CD4-positive, CD25-positive, alpha-beta regulatory T cell (primary cell): ENCODE results near the gene BCAR3. TPM values are rescaled to one million over a fixed set of nuclear protein-coding genes. Genes with fewer than 3 reads are reported as not detected.

Experiments used
- ATAC-seq, 2 donors: fragments of 150-1000 bp; cut with Tn5 transposase; one replicate each; pipeline ENCODE4 v1.10.0; 2021; ENCODE audit warnings: low read depth in 2 of 2, moderate number of reproducible peaks in 2 of 2, moderate library complexity in 1 of 2
- DNase-seq, 3 donors: peaks; one replicate each; pipeline versions ENCODE4 v3.0.0 to v3.0.0-alpha.2; 2012 to 2022; ENCODE audit warnings: mixed read lengths in 1 of 3
- H3K27ac ChIP-seq: one replicate; pipeline ENCODE4 v1.7.0; 2013; ENCODE audit warnings: mild to moderate bottlenecking, low read length; ENCODE audit not compliant: insufficient read depth, poor library complexity, severe bottlenecking
- H3K27me3 ChIP-seq: one replicate; pipeline ENCODE4 v1.7.0; 2013; ENCODE audit warnings: low read length; ENCODE audit not compliant: control insufficient read depth, insufficient read depth
- H3K36me3 ChIP-seq: one replicate; pipeline ENCODE4 v1.7.0; 2013; ENCODE audit warnings: mild to moderate bottlenecking, low read length, moderate library complexity; ENCODE audit not compliant: control insufficient read depth, insufficient read depth
- H3K4me1 ChIP-seq: 2 replicates; pipeline ENCODE4 v1.7.0; 2013; ENCODE audit warnings: mild to moderate bottlenecking, low read length; ENCODE audit not compliant: insufficient read depth, control insufficient read depth, poor library complexity, severe bottlenecking
- H3K4me3 ChIP-seq: one replicate; pipeline ENCODE4 v1.7.0; 2013; ENCODE audit warnings: low read depth, mild to moderate bottlenecking, low read length, moderate library complexity
- H3K9me3 ChIP-seq, 2 experiments: 1 replicate in 1 of 2; 2 replicates in 1 of 2; pipeline ENCODE4 v1.7.0; 2013; ENCODE audit warnings: low read length in 2 of 2, mild to moderate bottlenecking in 1 of 2, moderate library complexity in 1 of 2; ENCODE audit not compliant: control insufficient read depth in 2 of 2
- H3K27ac Mint-ChIP-seq, 3 donors: one replicate each; pipeline ENCODE4 v1.8.0; 2020 to 2022; ENCODE audit warnings: mild to moderate bottlenecking in 3 of 3, mixed read lengths in 3 of 3, moderate library complexity in 2 of 3
- H3K27me3 Mint-ChIP-seq: one replicate; pipeline ENCODE4 v1.8.0; 2022; ENCODE audit warnings: mild to moderate bottlenecking, mixed read lengths
- H3K36me3 Mint-ChIP-seq: one replicate; pipeline ENCODE4 v1.8.0; 2020; ENCODE audit warnings: mixed read lengths
- H3K4me1 Mint-ChIP-seq, 4 donors: one replicate each; pipeline ENCODE4 v1.8.0; 2020 to 2022; ENCODE audit warnings: mixed read lengths in 4 of 4, mild to moderate bottlenecking in 1 of 4
- H3K4me3 Mint-ChIP-seq, 4 donors: one replicate each; pipeline ENCODE4 v1.8.0; 2020 to 2022; ENCODE audit warnings: mild to moderate bottlenecking in 4 of 4, mixed read lengths in 4 of 4, moderate library complexity in 3 of 4
- H3K9me3 Mint-ChIP-seq, 7 donors: one replicate each; pipeline ENCODE4 v1.8.0; 2020 to 2022; ENCODE audit warnings: mixed read lengths in 7 of 7, mild to moderate bottlenecking in 3 of 7, moderate library complexity in 2 of 7
- polyA plus RNA-seq, 4 donors: library from polyadenylated mRNA; unstranded; fragments of 300-500 nt; fragmentation: Illumina TruSeq; gene quantifications; one replicate each; pipeline ENCODE4 v1.2.3, GENCODE V29; 2021
- total RNA-seq: library from RNA; stranded (reverse); gene quantifications from one replicate; pipeline ENCODE4 v1.2.3, GENCODE V29; 2022

The BCAR3 gene
- total and polyA plus RNA-seq, 5 donors from 2014 or later = 0.44 to 0.62 (median 0.49) TPM; not detected in 2

DNA sequence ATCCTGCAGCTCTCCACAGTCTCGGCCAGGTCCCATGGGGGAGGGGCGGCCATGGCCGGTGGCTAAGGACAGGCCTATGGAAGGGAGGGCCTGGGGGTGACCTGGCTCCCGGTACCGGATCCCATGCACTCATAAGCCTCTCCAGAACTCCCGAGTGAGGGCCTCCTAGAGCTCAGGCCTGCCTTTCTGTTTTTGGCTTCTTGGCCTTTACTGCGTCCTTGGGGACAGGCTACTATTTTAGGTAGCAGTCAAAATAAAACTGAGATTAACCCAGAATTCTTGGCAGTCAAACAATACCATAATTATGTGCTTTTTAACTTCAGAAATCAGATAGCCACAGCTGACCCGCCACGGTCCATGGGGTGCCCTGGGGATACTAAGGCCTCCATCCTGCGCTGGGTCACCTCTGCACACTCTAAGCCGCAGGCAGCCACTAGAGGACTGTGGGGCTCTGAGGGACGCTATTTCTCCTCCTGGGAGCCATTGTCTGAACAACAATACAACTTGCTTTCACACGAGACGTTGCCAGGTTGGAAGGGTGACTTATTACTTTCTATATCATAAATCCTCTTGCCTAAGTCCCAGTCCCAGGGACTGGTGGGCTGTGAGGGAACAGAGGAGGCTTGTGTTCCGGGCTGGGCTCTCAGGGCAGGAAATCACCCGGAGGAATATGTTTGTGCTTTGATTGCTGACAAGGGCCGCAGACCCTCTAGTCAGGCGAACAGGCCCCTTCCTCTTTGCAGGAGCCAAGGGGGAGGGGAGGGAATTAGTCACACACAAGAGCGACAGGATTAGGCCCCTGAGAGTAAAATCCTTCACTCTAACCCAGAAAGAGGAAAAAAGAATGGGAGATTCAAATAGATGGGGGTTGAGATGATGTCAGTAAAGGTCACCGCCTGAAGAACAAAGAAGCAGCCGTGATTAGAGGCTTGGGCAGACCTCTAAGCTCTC is 40.7 kb upstream of the BCAR3 start:
- no peaks in the 10 kb centered on the region for H3K4me1 Mint-ChIP-seq
- Histone ChIP-seq H3K9me3 (no peaks in the 10 kb centered on the region), H3K4me3 (no peak overlapping the region), H3K27ac (no peak overlapping the region), H3K4me1 (no peaks in the 10 kb centered on the region), H3K36me3 (no peaks in the 10 kb centered on the region), H3K27me3 (no peaks in the 10 kb centered on the region)
- H3K27me3 Mint-ChIP-seq = peaks cover 5% of the 10 kb centered on the region
- H3K27ac Mint-ChIP-seq = no peak overlapping the region
- H3K4me3 Mint-ChIP-seq = no peak overlapping the region
- H3K36me3 Mint-ChIP-seq = no peaks in the 10 kb centered on the region
- ATAC-seq = no peak
- H3K9me3 Mint-ChIP-seq = no peaks in the 10 kb centered on the region
- no peak for DNase-seq

DNA sequence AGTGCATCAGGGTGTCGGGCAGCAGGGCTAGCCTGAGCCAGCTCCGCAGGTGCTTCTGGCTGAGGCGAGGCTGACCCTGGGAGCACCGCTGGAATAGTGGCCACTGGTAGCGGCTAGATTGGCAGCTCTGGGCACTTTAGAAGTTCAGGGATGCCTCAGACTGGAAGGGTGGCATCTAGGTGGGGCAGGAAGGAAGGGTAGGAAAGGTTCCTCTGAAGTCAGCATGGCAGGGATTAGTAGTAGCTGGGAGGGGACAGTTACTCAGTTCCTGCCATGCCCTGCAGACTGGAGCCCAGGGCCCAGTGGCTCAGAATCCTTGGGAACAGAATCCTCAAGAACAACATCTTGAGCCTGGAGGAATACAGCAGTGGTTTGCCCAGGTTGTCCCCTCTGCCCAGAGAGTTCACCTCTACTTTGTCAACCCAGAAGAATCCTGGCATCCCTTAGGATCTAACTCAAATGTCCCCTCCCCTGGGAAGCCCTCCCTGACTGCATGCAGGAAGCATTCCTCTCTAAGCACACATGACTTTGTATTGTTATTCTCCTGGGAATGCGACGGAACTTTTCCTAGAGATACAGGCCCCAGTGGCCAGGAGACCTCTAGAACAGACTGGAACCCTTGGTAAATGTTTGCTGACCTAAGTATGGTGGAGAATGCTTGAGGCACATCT is 39.5 kb upstream of the BCAR3 start:
- H3K36me3 Mint-ChIP-seq = no peaks in the 10 kb centered on the region

GRCh38 chr1:93717640-93718039 is 36.0 kb upstream of the BCAR3 start:
- Histone ChIP-seq H3K9me3 (no peaks in the 10 kb centered on the region), H3K27me3 (no peaks in the 10 kb centered on the region), H3K4me3 (no peak overlapping the region), H3K4me1 (peaks cover 3% of the 10 kb centered on the region), H3K27ac (no peak overlapping the region), H3K36me3 (no peaks in the 10 kb centered on the region)
- H3K4me1 Mint-ChIP-seq = peaks cover 0 to 4% (median 2%) of the 10 kb centered on the region in 4 donors
- no peaks in the 10 kb centered on the region for H3K36me3 Mint-ChIP-seq
- H3K27ac Mint-ChIP-seq = no peak overlapping the region
- DNase-seq = no peak
- H3K9me3 Mint-ChIP-seq = peaks cover 0 to 1% (median 0%) of the 10 kb centered on the region in 7 donors
- peaks cover 5% of the 10 kb centered on the region for H3K27me3 Mint-ChIP-seq
- ATAC-seq = no peak
- H3K4me3 Mint-ChIP-seq = no peak overlapping the region

More for the DNA sequence above, 39.5 kb upstream of the BCAR3 start:
- peaks cover 5% of the 10 kb centered on the region for H3K27me3 Mint-ChIP-seq
- ATAC-seq = no peak
- Histone ChIP-seq H3K4me1 (no peaks in the 10 kb centered on the region), H3K9me3 (no peaks in the 10 kb centered on the region), H3K4me3 (no peak overlapping the region), H3K27ac (no peak overlapping the region), H3K36me3 (no peaks in the 10 kb centered on the region), H3K27me3 (no peaks in the 10 kb centered on the region)
- no peak for DNase-seq
- H3K4me3 Mint-ChIP-seq = no peak overlapping the region
- no peaks in the 10 kb centered on the region for H3K4me1 Mint-ChIP-seq
- H3K9me3 Mint-ChIP-seq = peaks cover 0 to 1% (median 0%) of the 10 kb centered on the region in 7 donors
- H3K27ac Mint-ChIP-seq = no peak overlapping the region

- Mint-ChIP-seq H3K36me3 (no peaks in the 10 kb centered on the region), H3K4me3 (no peak overlapping the region), H3K4me1 (peaks cover 0 to 5% (median 2%) of the 10 kb centered on the region in 4 donors), H3K27me3 (no peaks in the 10 kb centered on the region), H3K9me3 (peaks cover 0 to 1% (median 0%) of the 10 kb centered on the region in 7 donors), H3K27ac (no peak overlapping the region)
- DNase-seq (peak in 1 of 3 donors; percentile 18), ATAC-seq (no peak)
- H3K9me3 ChIP-seq = no peaks in the 10 kb centered on the region
- no peaks in the 10 kb centered on the region for H3K27me3 ChIP-seq
- no peak overlapping the region for H3K27ac ChIP-seq
- no peak overlapping the region for H3K4me3 ChIP-seq
- H3K4me1 ChIP-seq = peaks cover 3% of the 10 kb centered on the region
- H3K36me3 ChIP-seq = no peaks in the 10 kb centered on the region
Measured at GRCh38 chr1:93716941-93717368, 35.3 kb upstream of the BCAR3 start.

DNA sequence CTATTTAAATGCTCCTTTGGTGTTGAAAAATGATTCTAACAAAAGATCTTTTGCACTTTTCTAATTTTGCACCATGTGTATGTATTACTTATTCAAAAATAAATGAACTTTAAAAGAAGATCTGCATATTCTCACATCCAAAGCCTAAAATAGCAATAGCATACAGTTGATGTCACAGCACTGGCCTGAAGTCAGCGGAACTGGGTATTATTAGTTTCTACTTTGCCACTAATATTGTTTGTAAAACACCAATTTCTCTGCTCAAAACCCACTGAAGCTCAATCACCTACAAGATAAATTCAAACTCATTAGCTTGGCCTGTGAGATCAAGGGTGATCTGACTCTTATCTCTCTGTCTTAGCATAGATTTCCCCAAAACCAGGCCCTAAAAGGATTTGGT is 34.5 kb upstream of the BCAR3 start:
- Mint-ChIP-seq H3K27me3 (no peaks in the 10 kb centered on the region), H3K4me3 (no peak overlapping the region), H3K36me3 (no peaks in the 10 kb centered on the region), H3K9me3 (peaks cover 0 to 1% (median 0%) of the 10 kb centered on the region in 7 donors), H3K27ac (no peak overlapping the region), H3K4me1 (peaks cover 0 to 5% (median 2%) of the 10 kb centered on the region in 4 donors)
- no peaks in the 10 kb centered on the region for H3K27me3 ChIP-seq
- DNase-seq (no peak), ATAC-seq (no peak)
- no peaks in the 10 kb centered on the region for H3K36me3 ChIP-seq
- H3K9me3 ChIP-seq = no peaks in the 10 kb centered on the region
- no peak overlapping the region for H3K27ac ChIP-seq
- peaks cover 3% of the 10 kb centered on the region for H3K4me1 ChIP-seq
- no peak overlapping the region for H3K4me3 ChIP-seq

GRCh38 chr1:93715529-93716126 is 34.0 kb upstream of the BCAR3 start:
- peak overlapping the region in 1 of 3 donors; percentile 17 for H3K27ac Mint-ChIP-seq

DNA sequence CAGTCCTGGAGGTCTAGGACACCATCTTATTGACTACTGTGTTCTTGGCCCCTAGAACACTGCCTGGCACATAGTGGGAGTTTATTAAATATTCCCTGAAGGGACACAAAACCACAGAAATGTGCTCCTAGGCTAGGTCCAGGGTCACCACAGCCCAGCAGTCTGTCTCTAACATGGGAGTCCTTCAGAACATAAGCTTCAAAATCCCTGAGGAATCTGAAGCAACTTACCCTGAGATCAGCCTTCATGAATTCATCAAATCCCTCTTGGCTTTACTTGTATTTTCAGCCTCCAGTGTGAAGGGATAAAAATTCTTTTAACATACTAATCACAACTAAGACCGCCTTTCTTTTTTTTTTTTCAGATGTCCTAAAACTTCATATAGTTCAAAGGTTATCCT is 32.7 kb upstream of the BCAR3 start:
- H3K4me3 Mint-ChIP-seq = no peak overlapping the region
- no peak for DNase-seq
- no peak for ATAC-seq
- H3K36me3 Mint-ChIP-seq = no peaks in the 10 kb centered on the region
- no peak overlapping the region for H3K27ac ChIP-seq
- H3K9me3 Mint-ChIP-seq = peaks cover 0 to 1% (median 0%) of the 10 kb centered on the region in 7 donors
- no peaks in the 10 kb centered on the region for H3K36me3 ChIP-seq
- peaks cover 0 to 5% (median 2%) of the 10 kb centered on the region in 4 donors for H3K4me1 Mint-ChIP-seq
- no peaks in the 10 kb centered on the region for H3K27me3 ChIP-seq
- H3K9me3 ChIP-seq = no peaks in the 10 kb centered on the region
- H3K27me3 Mint-ChIP-seq = no peaks in the 10 kb centered on the region
- H3K4me3 ChIP-seq = no peak overlapping the region
- no peak overlapping the region for H3K27ac Mint-ChIP-seq
- H3K4me1 ChIP-seq = peaks cover 3% of the 10 kb centered on the region

More at GRCh38 chr1:93715529-93716126, 34.0 kb upstream of the BCAR3 start:
- H3K9me3 Mint-ChIP-seq = peaks cover 0 to 1% (median 0%) of the 10 kb centered on the region in 7 donors
- ATAC-seq (no peak), DNase-seq (peak in 1 of 3 donors; percentile 29)
- H3K4me3 Mint-ChIP-seq = peak overlapping the region in 1 of 4 donors; percentile 7
- H3K9me3 ChIP-seq = no peaks in the 10 kb centered on the region
- H3K4me1 Mint-ChIP-seq = peaks cover 0 to 5% (median 2%) of the 10 kb centered on the region in 4 donors
- H3K4me3 ChIP-seq = no peak overlapping the region
- no peaks in the 10 kb centered on the region for H3K36me3 ChIP-seq
- H3K36me3 Mint-ChIP-seq = no peaks in the 10 kb centered on the region
- no peaks in the 10 kb centered on the region for H3K27me3 Mint-ChIP-seq
- no peaks in the 10 kb centered on the region for H3K27me3 ChIP-seq
- no peak overlapping the region for H3K27ac ChIP-seq
- H3K4me1 ChIP-seq = peaks cover 3% of the 10 kb centered on the region
